NB4 (cell line): ENCODE results near the gene N4BP2L2.

Experiments used
- DNase-seq: peaks from one replicate; pipeline ENCODE4 v3.0.0; 2010; ENCODE audit warnings: low read depth
- H3K4me3 ChIP-seq: one replicate; pipeline ENCODE4 v1.5.1; 2011; ENCODE audit warnings: mild to moderate bottlenecking, low read depth, low read length, moderate library complexity
- CTCF ChIP-seq: IDR thresholded peaks from one replicate; pipeline ENCODE4 v1.5.1; 2012; ENCODE audit warnings: low read depth, low read length
- MYC ChIP-seq: IDR thresholded peaks from 2 replicates; pipeline ENCODE4 v1.6.1; 2011; ENCODE audit warnings: low read depth, low read length
- POLR2A ChIP-seq: IDR thresholded peaks from 2 replicates; pipeline ENCODE4 v1.6.1; 2011; ENCODE audit warnings: mild to moderate bottlenecking; ENCODE audit not compliant: insufficient read length; ENCODE audit errors: extremely low read depth
- TF ChIP-seq, protein P1 (sequence below): IDR thresholded peaks from 2 replicates; pipeline ENCODE4 v1.6.1; 2011; ENCODE audit warnings: low read depth, low read length

The N4BP2L2 gene

DNA sequence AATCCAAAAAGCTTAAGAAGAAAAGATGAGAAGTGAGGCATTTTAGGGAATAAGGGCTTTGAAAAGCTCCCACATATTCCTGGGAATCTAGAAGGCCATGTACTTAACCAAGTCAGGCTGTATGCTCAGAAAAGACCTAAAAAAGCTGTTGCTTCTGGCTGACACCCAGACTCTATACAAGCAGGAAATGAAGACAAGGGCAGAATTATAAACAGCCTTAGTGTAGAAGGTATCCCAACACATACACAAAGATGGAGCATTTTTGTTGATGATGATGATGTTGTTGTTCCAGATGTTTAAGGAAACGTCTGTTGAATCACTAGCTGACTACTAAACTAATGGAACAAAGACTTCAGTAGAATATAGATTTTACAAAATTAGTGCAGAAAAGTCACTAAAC, 84.6 kb downstream of the N4BP2L2 start:
- H3K4me3 ChIP-seq: no peak overlapping the region
- TF ChIP-seq CTCF: no peak
- TF ChIP-seq, protein P1, sequence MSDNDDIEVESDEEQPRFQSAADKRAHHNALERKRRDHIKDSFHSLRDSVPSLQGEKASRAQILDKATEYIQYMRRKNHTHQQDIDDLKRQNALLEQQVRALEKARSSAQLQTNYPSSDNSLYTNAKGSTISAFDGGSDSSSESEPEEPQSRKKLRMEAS: no peak
- no peak for TF ChIP-seq POLR2A
- no peak for TF ChIP-seq MYC
- no peak for DNase-seq

- no peak for DNase-seq
- TF ChIP-seq POLR2A: no peak
- no peak for TF ChIP-seq MYC
- TF ChIP-seq, protein P1: no peak
- TF ChIP-seq CTCF: no peak
- no peak overlapping the region for H3K4me3 ChIP-seq
These were observed 89.6 kb downstream of the N4BP2L2 start for GRCh38 chr13:32448972-32449371.

GRCh38 chr13:32447894-32448623, 90.5 kb downstream of the N4BP2L2 start:
- DNase-seq: no peak
- H3K4me3 ChIP-seq: no peak overlapping the region
- no peak for TF ChIP-seq POLR2A
- TF ChIP-seq MYC: no peak
- TF ChIP-seq, protein P1: no peak
- no peak for TF ChIP-seq CTCF

DNA sequence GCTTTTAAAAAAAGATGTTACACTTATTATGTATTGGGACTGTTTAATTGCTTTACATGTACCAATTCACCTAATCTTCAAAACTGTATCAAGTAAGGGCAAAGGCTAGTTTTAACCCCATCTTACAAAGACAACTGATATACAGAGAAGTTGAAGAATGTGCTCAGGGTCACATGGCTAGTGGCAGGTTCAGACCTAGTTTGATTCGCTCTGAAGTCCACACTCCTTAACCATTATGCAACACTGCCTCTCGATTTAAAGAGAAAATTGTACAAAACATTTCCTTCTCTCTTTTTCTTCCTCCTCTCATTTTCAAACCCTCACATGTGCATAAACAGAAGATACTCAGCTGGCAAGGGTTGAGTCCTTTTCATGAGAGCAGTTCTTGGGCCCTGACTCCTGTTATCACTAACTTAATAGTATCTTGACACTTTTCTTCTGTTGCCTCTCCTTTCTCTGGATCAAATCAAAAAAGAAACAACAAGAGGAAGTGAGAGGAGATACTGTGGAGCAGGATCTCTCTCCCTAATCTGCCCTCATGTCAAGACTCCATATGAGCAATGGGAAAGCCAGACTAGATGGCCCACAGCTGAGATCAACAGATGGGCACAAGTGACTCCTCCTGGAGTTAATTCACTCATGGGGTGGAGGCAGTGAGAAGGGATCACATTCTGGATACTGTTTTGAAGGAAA, 91.7 kb downstream of the N4BP2L2 start:
- peak; percentile 40 for DNase-seq
- TF ChIP-seq MYC: peak; percentile 33; the same call in 1 of the 2 replicates
- no peak for TF ChIP-seq CTCF
- TF ChIP-seq, protein P1: peak; percentile 63; the same call in 1 of the 2 replicates
- TF ChIP-seq POLR2A: no peak
- H3K4me3 ChIP-seq: no peak overlapping the region

DNA sequence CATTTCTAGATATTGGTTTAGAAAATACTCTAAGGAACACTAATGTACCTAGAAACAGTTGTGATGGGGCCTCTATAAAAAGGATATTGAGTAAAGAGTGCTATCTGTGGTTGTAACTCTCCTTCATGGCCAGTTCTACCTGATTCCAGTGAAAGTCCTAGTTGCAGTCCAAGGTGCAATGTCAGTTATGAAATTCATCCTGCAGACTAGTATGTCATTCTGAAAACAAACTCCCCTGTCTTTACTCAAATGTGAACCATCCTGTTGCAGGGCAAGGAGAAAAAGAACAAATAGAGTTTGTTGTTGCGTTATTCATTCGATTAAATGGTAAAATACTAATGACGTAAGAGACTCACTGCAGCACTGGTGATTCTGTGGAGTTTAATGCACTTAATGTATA, 92.4 kb downstream of the N4BP2L2 start:
- TF ChIP-seq MYC (no peak), CTCF (no peak), POLR2A (no peak)
- TF ChIP-seq, protein P1: no peak
- no peak overlapping the region for H3K4me3 ChIP-seq
- DNase-seq: no peak
